HepG2 (cell line): Measurements from ENCODE around the gene PIRT. TPM values are rescaled to one million over a fixed set of nuclear protein-coding genes. Genes with fewer than 3 reads are reported as not detected.

Experiments used
- ATAC-seq: fragments of 200-7000 bp; cut with Tn5 transposase; 3 replicates; pipeline ENCODE4 v1.9.1; 2020; ENCODE audit warnings: mild to moderate bottlenecking, moderate library complexity
- BruUV-seq: library from RNA; stranded (reverse); fragments of 400-500 nt; replicated peaks from 2 replicates; lab custom pipeline; 2021; lab: Mats Ljungman, UMichigan
- CTCF ChIA-PET: fragments of 300-600 bp; formaldehyde crosslinking; extraction: SDS; loops from one replicate; lab custom pipeline; 2021; ENCODE audit warnings: low total read pairs, inconsistent platforms, low intra/inter-chr PET ratio; lab: Yijun Ruan, JAX
- POLR2A ChIA-PET: fragments of 350-600 bp; sonication (Branson Sonifier 250); formaldehyde crosslinking; loops from one replicate; lab custom pipeline; 2020; ENCODE audit warnings: antibody characterized with exemption, inconsistent platforms; lab: Yijun Ruan, JAX
- DNase-seq: peaks from one replicate; pipeline ENCODE4 v3.0.0-alpha.2; 2015; ENCODE audit warnings: low spot score
- FAIRE-seq: peaks from 3 replicates; lab custom pipeline; 2011; peaks lifted over from hg19 to GRCh38; lab: Jason Lieb, UNC
- H2AFZ ChIP-seq: one replicate; pipeline ENCODE4 v1.6.1; 2011; ENCODE audit warnings: low read length, inconsistent platforms
- H3K27ac ChIP-seq: fragments of 300-600 bp; 3 replicates; pipeline ENCODE4 v1.8.0; 2011; ENCODE audit warnings: mixed run types, mild to moderate bottlenecking, mixed read lengths, low read length, inconsistent platforms; ENCODE audit not compliant: insufficient read depth; ENCODE audit errors: extremely low read length
- H3K27me3 ChIP-seq, 2 experiments: fragments of 200-600 bp in 1 of 2; 2 replicates in 1 of 2; 3 replicates in 1 of 2; pipeline versions ENCODE4 v1.6.0 to v1.8.0; 2011; ENCODE audit warnings: low read length in 2 of 2, mild to moderate bottlenecking in 2 of 2, moderate library complexity in 2 of 2, inconsistent platforms in 1 of 2; ENCODE audit not compliant: insufficient read depth in 2 of 2, control insufficient read depth in 1 of 2
- H3K36me3 ChIP-seq, 2 experiments: fragments of 200-600 bp in 1 of 2; replicated peaks in 1 of 2; 2 replicates in 1 of 2; 3 replicates in 1 of 2; pipeline versions ENCODE4 v1.5.1 to v1.8.0; 2011; ENCODE audit warnings: low read length in 2 of 2, inconsistent platforms in 1 of 2; ENCODE audit not compliant: insufficient read depth in 2 of 2, control insufficient read depth in 1 of 2
- H3K4me1 ChIP-seq: 2 replicates; pipeline ENCODE4 v1.5.1; 2012; ENCODE audit warnings: low read length, inconsistent platforms; ENCODE audit not compliant: insufficient read depth
- H3K4me2 ChIP-seq: 2 replicates; pipeline ENCODE4 v1.6.0; 2011; ENCODE audit warnings: low read depth, low read length, inconsistent platforms
- H3K4me3 ChIP-seq, 3 experiments: fragments of 200-600 bp in 1 of 3; sonication (generic), shearing (Covaris generic) in 1 of 3; replicated peaks in 1 of 3; 2 replicates each; pipeline ENCODE4 v1.5.1; 2011 to 2016; ENCODE audit warnings: low read length in 3 of 3, inconsistent platforms in 2 of 3, low read depth in 2 of 3, mild to moderate bottlenecking in 2 of 3, control low read depth in 1 of 3, mixed read lengths in 1 of 3; ENCODE audit not compliant: insufficient read depth in 1 of 3
- H3K79me2 ChIP-seq: one replicate; pipeline ENCODE4 v1.6.1; 2011; ENCODE audit warnings: low read length, inconsistent platforms; ENCODE audit not compliant: insufficient read depth
- H3K9ac ChIP-seq: 2 replicates; pipeline ENCODE4 v1.6.0; 2011; ENCODE audit warnings: mild to moderate bottlenecking, low read depth, low read length, inconsistent platforms; ENCODE audit not compliant: insufficient read depth
- H3K9me3 ChIP-seq: 2 replicates; pipeline ENCODE4 v1.5.1; 2012; ENCODE audit warnings: mild to moderate bottlenecking, low read length
- H4K20me1 ChIP-seq: 2 replicates; pipeline ENCODE4 v1.6.0; 2011; ENCODE audit warnings: inconsistent platforms, mild to moderate bottlenecking, low read length, moderate library complexity; ENCODE audit not compliant: insufficient read depth
- NBN ChIP-seq: fragments of 450-650 bp; conservative IDR thresholded peaks from 2 replicates; pipeline ENCODE4 v1.6.1; 2017
- POLR2A ChIP-seq, 2 experiments: IDR thresholded peaks; 2 replicates each; pipeline ENCODE4 v1.6.1; 2011; ENCODE audit warnings: low read depth in 2 of 2, low read length in 2 of 2, mild to moderate bottlenecking in 1 of 2, moderate library complexity in 1 of 2; ENCODE audit not compliant: insufficient read depth in 1 of 2
- POLR2AphosphoS5 ChIP-seq: IDR thresholded peaks from 2 replicates; pipeline ENCODE4 v1.6.1; 2012; ENCODE audit warnings: low read depth, low read length
- SNAPC2 ChIP-seq: sonication (generic); formaldehyde crosslinking; IDR thresholded peaks from 2 replicates; pipeline ENCODE4 v1.8.1; 2022; ENCODE audit warnings: mild to moderate bottlenecking, missing genetic modification reagents
- SNAPC4 ChIP-seq: sonication (generic); formaldehyde crosslinking; IDR thresholded peaks from 2 replicates; pipeline ENCODE4 v1.4.0; 2020; ENCODE audit warnings: mild to moderate bottlenecking, missing genetic modification reagents
- WGBS: methylation state at CpG from one replicate; pipeline ENCODE4 v1.1.6; 2017; ENCODE audit warnings: low lambda C conversion rate; 5-methylcytosine and 5-hydroxymethylcytosine counted together
- in situ Hi-C: cut with HindIII; loops from 2 replicates; pipeline ENCODE4 v1.10.0; 2017; ENCODE audit warnings: low pct_unique_long_range_greater_than_20kb; ENCODE audit not compliant: extremely low pct_ligation_motif_present
- intact Hi-C: fragments of 100-400 bp; cut with micrococcal nuclease; formaldehyde crosslinking; loops from one replicate; pipeline ENCODE4 v1.10.0; 2022; ENCODE audit not compliant: unreplicated experiment
- polyA plus RNA-seq, 8 experiments: library from polyadenylated mRNA; depleted of rRNA in 3 of 8; stranded (reverse) in 7 of 8; unstranded in 1 of 8; fragments of >200 nt; fragmentation: Illumina TruSeq in 4 of 8; extraction: Trizol in 4 of 8; gene quantifications; 2 replicates each; pipeline versions ENCODE4 v1.2.1 to v1.2.3, GENCODE V29; 2011 to 2016; ENCODE audit warnings: low read depth in 4 of 8, missing spikeins in 1 of 8, mixed read lengths in 1 of 8; ENCODE audit not compliant: insufficient read depth in 1 of 8
- total RNA-seq, 5 experiments: library from RNA; depleted of rRNA; stranded (reverse); fragments of >200 nt; fragmentation: Illumina TruSeq; extraction: Trizol; gene quantifications; 2 replicates each; pipeline ENCODE4 v1.2.3, GENCODE V29; 2016; ENCODE audit warnings: low read depth in 1 of 5

PIRT gene
- total and polyA plus RNA-seq, 2 of the 13 experiments (the other 11 are each of a cell fraction or from before 2014, with no cell fraction given): not detected

GRCh38 chr17:10790491-10791401, 47.1 kb downstream of the PIRT start:
- POLR2A ChIA-PET: no interaction called here
- in situ Hi-C loops: no loop called here
- ATAC-seq: no peak

More at GRCh38 chr17:10790491-10791401, 47.1 kb downstream of the PIRT start:
- H3K27ac ChIP-seq: no peak overlapping the region
- H3K9ac ChIP-seq: no peak overlapping the region
- WGBS: 37% methylated on average over 9 of the region's 9 CpGs
- no peaks in the 10 kb centered on the region for H3K9me3 ChIP-seq
- H4K20me1 ChIP-seq: no peaks in the 10 kb centered on the region
- no peaks in the 10 kb centered on the region for H3K79me2 ChIP-seq
- no peak for DNase-seq
- no peak for FAIRE-seq
- no TSS peak for BruUV-seq
- CTCF ChIA-PET: no interaction called here
- intact Hi-C loops: no loop called here
- H3K4me1 ChIP-seq: peaks cover 12% of the 10 kb centered on the region
- peak; percentile 98 for TF ChIP-seq SNAPC4 (CRISPR knock-in tag)
- peak; percentile 98 for TF ChIP-seq SNAPC2 (CRISPR knock-in tag)
- TF ChIP-seq NBN: no peak
- peak in 1 of 2 experiments; percentile 60; a peak in 2 of 4 replicates for TF ChIP-seq POLR2A (IDR thresholded peaks at IDR 0.05; ENCODE audit: insufficient read depth in 1 of 2, low read depth in 2 of 2, low read length in 2 of 2)
- peak; percentile 49 for TF ChIP-seq POLR2AphosphoS5
- TF ChIP-seq, all 625 proteins: peak for 4
- Histone ChIP-seq H2AFZ (no peak overlapping the region), H3K4me2 (no peak overlapping the region), H3K4me3 (no peak overlapping the region), H3K27me3 (no peaks in the 10 kb centered on the region), H3K36me3 (no peaks in the 10 kb centered on the region)
